DOHH2 (cell line): ENCODE data around the gene FAM181A.

Experiments used
- CTCF ChIP-seq: fragments of 200-600 bp; sonication (generic); IDR thresholded peaks from one replicate; pipeline ENCODE4 v1.5.1; 2014; ENCODE audit warnings: antibody characterized with exemption, mild to moderate bottlenecking, low read depth, low read length; ENCODE audit not compliant: poor library complexity, severe bottlenecking
- EZH2phosphoT487 ChIP-seq: fragments of 200-600 bp; sonication (generic); IDR thresholded peaks from 2 replicates; pipeline ENCODE4 v1.6.1; 2017; ENCODE audit warnings: borderline replicate concordance, mild to moderate bottlenecking, antibody characterized with exemption, low read length, moderate library complexity, mixed read lengths

GRCh38 chr14:93930989-93931307, 3.8 kb downstream of the FAM181A start:
- no peak for TF ChIP-seq CTCF
- no peak for TF ChIP-seq EZH2phosphoT487
